ENCODE measurements around the gene SMG1. TPM values are rescaled to one million over a fixed set of nuclear protein-coding genes. Genes with fewer than 3 reads are reported as not detected.

Gene SMG1
- total and polyA plus RNA-seq, 10 of the 15 experiments (the other 5 are each of a cell fraction or from before 2014, with no cell fraction given): 3.9 to 66.7 (median 37.0) TPM

DNA sequence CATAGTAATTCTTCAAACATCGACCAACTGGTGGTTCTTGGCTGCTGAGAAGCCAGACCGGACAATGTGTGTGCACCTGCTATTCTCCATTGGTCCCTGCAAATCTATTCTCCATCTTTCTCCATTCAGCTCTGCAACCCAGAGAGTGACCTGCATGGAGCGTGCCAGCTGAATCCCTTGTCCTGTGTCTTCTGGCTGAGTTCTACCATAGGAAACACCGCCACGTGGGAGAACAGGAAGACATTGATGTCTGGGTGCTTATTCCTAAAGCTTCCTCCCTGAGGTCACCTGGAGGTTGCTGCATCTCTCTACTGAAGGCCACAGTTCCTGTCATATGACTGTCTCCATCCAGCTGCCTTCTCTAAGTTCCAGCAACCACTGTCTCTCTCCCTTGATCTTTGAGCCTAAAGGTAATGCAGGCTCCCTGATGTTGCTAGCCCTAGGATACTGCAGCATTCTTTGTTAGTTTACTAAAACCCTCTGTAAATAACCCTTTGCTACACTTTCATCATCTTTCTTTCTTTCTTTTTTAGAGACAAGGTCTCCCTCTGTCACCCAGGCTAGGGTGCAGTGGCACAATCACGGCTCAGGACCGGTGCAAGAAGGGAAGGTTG is 10.6 kb upstream of the SMG1 start:
- TF ChIP-seq DPF2 (IDR thresholded peaks at IDR 0.05) (no peak), HDGF (IDR thresholded peaks at IDR 0.05) (no peak), POLR2A (IDR thresholded peaks at IDR 0.05; ENCODE audit: low read depth, low read length) (no peak), SMARCA5 (IDR thresholded peaks at IDR 0.05) (no peak), SIN3A (IDR thresholded peaks at IDR 0.05; ENCODE audit: low read depth, low read length) (no peak), RB1 (IDR thresholded peaks at IDR 0.05; ENCODE audit: borderline replicate concordance) (no peak)
- TF ChIP-seq, protein P1, sequence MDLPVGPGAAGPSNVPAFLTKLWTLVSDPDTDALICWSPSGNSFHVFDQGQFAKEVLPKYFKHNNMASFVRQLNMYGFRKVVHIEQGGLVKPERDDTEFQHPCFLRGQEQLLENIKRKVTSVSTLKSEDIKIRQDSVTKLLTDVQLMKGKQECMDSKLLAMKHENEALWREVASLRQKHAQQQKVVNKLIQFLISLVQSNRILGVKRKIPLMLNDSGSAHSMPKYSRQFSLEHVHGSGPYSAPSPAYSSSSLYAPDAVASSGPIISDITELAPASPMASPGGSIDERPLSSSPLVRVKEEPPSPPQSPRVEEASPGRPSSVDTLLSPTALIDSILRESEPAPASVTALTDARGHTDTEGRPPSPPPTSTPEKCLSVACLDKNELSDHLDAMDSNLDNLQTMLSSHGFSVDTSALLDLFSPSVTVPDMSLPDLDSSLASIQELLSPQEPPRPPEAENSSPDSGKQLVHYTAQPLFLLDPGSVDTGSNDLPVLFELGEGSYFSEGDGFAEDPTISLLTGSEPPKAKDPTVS (IDR thresholded peaks at IDR 0.05; ENCODE audit: low read depth, low read length): no peak
- BruUV-seq (replicated peaks): no TSS peak
- Histone ChIP-seq H3K4me3 (no peak overlapping the region), H3K9ac (ENCODE audit: control insufficient read depth, insufficient read depth, low read length) (no peak overlapping the region), H4K20me1 (ENCODE audit: control insufficient read depth, insufficient read depth) (no peaks in the 10 kb centered on the region), H3K4me1 (ENCODE audit: control insufficient read depth, insufficient read depth, low read length) (peaks cover under 1% of the 10 kb centered on the region), H3K4me2 (ENCODE audit: control insufficient read depth, insufficient read depth) (no peak overlapping the region), H3K79me2 (ENCODE audit: control insufficient read depth, insufficient read depth, low read length) (no peaks in the 10 kb centered on the region), H3K36me3 (ENCODE audit: control insufficient read depth in 2 of 2, insufficient read depth in 2 of 2, low read length in 1 of 2) (no peaks in the 10 kb centered on the region), H3K27ac (ENCODE audit: control insufficient read depth, insufficient read depth) (no peak overlapping the region), H3K27me3 (replicated peaks in 1 of 2; ENCODE audit: control insufficient read depth in 2 of 2, insufficient read depth in 2 of 2, low read length in 1 of 2) (no peaks in the 10 kb centered on the region), H2AFZ (ENCODE audit: control insufficient read depth, low read depth, low read length) (no peak overlapping the region), H3K9me3 (replicated peaks; ENCODE audit: control insufficient read depth, insufficient read depth, low read length) (no peaks in the 10 kb centered on the region; the same call in 2 of the 3 replicates)
- 65% methylated on average over 6 of the region's 7 CpGs for WGBS (ENCODE audit: insufficient coverage, insufficient replicate concordance, low lambda C conversion rate, missing lambda C conversion rate)
- CTCF ChIA-PET: interaction anchor here (0.7 to 1.1 kb wide), 2 partner anchors 9 to 125 kb away, joined by 3 read pairs; no protein-coding TSS in a partner anchor
- in situ Hi-C loops (cut with MboI) (no loop called here), intact Hi-C loops (cut with micrococcal nuclease; ENCODE audit: unreplicated experiment) (no loop called here)
- ATAC-seq: no peak
- SMC1A ChIA-PET (ENCODE audit: uncharacterized antibody, unreplicated experiment): interaction anchor here (0.7 kb wide), 1 partner anchor 28 kb away, joined by 3 read pairs; no protein-coding TSS in a partner anchor
- RAD21 ChIA-PET (ENCODE audit: unreplicated experiment): interaction anchor here (1.2 kb wide), 1 partner anchor 135 kb away, joined by 4 read pairs; the partner anchor contains the start of gene ARL6IP1
- DNase-seq (ENCODE audit: low read depth, low spot score): no peak
- POLR2A ChIA-PET: interaction anchor here (0.7 kb wide), 1 partner anchor 131 kb away, joined by 3 read pairs; the partner anchor contains the start of gene COQ7
- FAIRE-seq: no peak

Measured in GM12878 (cell line).